ENCODE data around the gene VASN.

The VASN gene

DNA sequence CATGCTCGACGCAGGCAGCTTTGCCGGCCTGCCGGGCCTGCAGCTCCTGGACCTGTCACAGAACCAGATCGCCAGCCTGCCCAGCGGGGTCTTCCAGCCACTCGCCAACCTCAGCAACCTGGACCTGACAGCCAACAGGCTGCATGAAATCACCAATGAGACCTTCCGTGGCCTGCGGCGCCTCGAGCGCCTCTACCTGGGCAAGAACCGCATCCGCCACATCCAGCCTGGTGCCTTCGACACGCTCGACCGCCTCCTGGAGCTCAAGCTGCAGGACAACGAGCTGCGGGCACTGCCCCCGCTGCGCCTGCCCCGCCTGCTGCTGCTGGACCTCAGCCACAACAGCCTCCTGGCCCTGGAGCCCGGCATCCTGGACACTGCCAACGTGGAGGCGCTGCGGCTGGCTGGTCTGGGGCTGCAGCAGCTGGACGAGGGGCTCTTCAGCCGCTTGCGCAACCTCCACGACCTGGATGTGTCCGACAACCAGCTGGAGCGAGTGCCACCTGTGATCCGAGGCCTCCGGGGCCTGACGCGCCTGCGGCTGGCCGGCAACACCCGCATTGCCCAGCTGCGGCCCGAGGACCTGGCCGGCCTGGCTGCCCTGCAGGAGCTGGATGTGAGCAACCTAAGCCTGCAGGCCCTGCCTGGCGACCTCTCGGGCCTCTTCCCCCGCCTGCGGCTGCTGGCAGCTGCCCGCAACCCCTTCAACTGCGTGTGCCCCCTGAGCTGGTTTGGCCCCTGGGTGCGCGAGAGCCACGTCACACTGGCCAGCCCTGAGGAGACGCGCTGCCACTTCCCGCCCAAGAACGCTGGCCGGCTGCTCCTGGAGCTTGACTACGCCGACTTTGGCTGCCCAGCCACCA is 9.7 kb downstream of the VASN start:
- in situ Hi-C loops (cut with HindIII; ENCODE audit: low pct_unique_long_range_greater_than_20kb, low sequenced_read_pairs) = no loop called here
- TF ChIP-seq JUND (IDR thresholded peaks at IDR 0.05; ENCODE audit: low read depth) = no peak
- DNase-seq (ENCODE audit: low read depth in 1 of 2, low spot score in 1 of 2) = no peak

DNA sequence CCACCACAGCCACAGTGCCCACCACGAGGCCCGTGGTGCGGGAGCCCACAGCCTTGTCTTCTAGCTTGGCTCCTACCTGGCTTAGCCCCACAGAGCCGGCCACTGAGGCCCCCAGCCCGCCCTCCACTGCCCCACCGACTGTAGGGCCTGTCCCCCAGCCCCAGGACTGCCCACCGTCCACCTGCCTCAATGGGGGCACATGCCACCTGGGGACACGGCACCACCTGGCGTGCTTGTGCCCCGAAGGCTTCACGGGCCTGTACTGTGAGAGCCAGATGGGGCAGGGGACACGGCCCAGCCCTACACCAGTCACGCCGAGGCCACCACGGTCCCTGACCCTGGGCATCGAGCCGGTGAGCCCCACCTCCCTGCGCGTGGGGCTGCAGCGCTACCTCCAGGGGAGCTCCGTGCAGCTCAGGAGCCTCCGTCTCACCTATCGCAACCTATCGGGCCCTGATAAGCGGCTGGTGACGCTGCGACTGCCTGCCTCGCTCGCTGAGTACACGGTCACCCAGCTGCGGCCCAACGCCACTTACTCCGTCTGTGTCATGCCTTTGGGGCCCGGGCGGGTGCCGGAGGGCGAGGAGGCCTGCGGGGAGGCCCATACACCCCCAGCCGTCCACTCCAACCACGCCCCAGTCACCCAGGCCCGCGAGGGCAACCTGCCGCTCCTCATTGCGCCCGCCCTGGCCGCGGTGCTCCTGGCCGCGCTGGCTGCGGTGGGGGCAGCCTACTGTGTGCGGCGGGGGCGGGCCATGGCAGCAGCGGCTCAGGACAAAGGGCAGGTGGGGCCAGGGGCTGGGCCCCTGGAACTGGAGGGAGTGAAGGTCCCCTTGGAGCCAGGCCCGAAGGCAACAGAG is 10.5 kb downstream of the VASN start:
- DNase-seq (ENCODE audit: low read depth in 1 of 2, low spot score in 1 of 2) = no peak
- in situ Hi-C loops (cut with HindIII; ENCODE audit: low pct_unique_long_range_greater_than_20kb, low sequenced_read_pairs) = no loop called here
- TF ChIP-seq JUND (IDR thresholded peaks at IDR 0.05; ENCODE audit: low read depth) = no peak

DNA sequence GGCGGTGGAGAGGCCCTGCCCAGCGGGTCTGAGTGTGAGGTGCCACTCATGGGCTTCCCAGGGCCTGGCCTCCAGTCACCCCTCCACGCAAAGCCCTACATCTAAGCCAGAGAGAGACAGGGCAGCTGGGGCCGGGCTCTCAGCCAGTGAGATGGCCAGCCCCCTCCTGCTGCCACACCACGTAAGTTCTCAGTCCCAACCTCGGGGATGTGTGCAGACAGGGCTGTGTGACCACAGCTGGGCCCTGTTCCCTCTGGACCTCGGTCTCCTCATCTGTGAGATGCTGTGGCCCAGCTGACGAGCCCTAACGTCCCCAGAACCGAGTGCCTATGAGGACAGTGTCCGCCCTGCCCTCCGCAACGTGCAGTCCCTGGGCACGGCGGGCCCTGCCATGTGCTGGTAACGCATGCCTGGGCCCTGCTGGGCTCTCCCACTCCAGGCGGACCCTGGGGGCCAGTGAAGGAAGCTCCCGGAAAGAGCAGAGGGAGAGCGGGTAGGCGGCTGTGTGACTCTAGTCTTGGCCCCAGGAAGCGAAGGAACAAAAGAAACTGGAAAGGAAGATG is 11.2 kb downstream of the VASN start:
- no peak for DNase-seq (ENCODE audit: low read depth in 1 of 2, low spot score in 1 of 2)
- in situ Hi-C loops (cut with HindIII; ENCODE audit: low pct_unique_long_range_greater_than_20kb, low sequenced_read_pairs) = no loop called here
- TF ChIP-seq JUND (IDR thresholded peaks at IDR 0.05; ENCODE audit: low read depth) = no peak

DNA sequence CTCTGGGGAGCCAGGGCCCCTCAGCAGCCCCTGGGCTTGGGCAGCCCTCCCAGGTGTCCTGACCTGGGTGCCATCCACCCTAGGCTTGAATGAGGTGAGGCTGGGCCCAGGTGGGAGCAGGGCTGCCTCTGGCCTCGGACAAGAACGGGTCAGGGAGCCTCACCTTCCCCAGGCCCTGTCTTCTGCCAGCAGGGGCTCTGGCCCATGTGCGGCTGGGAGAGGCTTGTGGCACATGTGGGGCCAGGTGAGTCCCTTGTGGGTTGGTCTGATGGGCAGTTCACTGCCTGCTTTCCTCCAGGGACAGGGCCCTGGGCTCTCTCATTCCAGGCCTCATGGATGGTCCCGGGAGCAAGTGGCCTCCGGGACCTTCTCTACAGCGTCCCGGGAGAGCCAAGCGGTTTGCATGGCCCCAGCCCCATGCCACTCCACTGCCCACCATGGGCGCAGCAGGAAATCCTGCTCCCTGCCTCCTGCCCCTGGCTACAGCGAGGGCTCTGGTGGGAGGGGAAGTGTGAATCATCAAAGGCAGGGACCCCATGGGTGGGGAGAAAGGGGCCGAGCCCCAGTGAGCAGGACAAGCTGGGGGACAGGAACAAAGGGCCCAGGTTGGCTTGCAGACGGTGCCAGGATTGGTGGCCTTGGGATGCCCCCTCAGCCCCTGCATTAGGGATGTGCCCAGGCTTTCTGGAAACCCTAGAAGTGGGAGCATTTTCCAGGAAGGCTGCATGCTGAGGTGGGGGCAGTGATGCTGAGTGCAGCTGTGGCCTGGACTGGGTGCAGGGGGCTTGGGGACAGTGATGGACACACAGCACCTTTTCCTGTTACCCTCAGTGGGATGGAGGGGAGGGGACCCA is 12.2 kb downstream of the VASN start:
- in situ Hi-C loops (cut with HindIII; ENCODE audit: low pct_unique_long_range_greater_than_20kb, low sequenced_read_pairs) = no loop called here
- DNase-seq (ENCODE audit: low read depth in 1 of 2, low spot score in 1 of 2) = no peak
- no peak for TF ChIP-seq JUND (IDR thresholded peaks at IDR 0.05; ENCODE audit: low read depth)

DNA sequence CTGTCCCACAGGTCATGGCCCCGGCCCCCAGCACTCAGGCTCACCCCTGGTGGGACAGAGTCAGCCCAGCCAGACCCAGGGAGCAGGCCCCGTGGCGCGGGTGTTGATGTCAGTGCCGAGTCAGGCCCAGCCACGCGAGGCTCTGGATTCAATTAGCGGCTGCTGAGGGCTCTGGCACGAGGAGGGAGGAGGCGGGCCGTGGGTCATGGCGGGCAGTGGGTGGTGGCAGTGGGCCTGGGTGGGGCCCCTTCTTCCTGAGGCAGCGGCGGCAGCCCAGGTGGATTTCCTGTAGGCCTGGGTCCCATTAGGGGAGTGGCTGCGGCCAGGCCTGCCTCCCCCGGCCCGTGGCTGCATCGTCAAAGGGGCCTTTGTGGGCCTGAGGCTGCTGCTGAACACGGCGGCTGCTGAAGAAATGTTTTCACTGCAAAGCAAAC is 12.9 kb downstream of the VASN start:
- in situ Hi-C loops (cut with HindIII; ENCODE audit: low pct_unique_long_range_greater_than_20kb, low sequenced_read_pairs) = no loop called here
- no peak for TF ChIP-seq JUND (IDR thresholded peaks at IDR 0.05; ENCODE audit: low read depth)
- no peak for DNase-seq (ENCODE audit: low read depth in 1 of 2, low spot score in 1 of 2)

DNA sequence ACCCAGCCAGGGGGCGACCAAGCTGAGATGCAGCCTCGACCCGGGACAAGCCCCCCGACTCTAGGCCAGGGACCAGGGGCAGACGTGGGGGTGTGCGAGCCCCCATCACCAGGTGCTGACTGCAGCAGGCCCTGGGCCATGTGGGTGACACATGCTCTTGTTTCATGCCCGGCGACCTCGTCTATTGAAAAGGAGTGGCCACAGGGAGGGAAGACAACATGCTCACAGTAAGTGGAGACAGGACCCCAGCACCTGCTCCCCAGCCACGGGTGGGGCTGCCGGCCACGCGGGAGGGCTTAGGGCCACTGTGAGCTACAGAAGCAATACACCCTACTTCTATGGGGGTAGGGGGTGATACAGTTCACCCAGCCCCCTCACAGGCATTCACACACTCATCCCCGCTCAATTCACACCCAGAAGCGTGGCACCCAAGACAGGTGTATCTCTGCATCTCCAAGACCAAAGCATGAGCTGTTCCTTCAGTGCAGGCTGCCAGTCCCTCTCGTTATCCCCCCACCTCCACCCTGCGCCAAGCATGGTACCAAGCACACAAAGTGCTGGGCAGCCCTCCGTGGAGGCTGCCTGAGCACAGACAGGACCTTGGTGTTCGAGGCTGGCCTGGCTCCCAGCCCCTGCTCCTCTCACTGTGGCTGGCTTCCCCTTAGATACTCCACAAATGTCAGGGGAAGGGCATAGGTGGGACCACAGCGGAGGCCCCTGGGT is 13.6 kb downstream of the VASN start:
- in situ Hi-C loops (cut with HindIII; ENCODE audit: low pct_unique_long_range_greater_than_20kb, low sequenced_read_pairs) = no loop called here
- DNase-seq (ENCODE audit: low read depth in 1 of 2, low spot score in 1 of 2) = no peak
- TF ChIP-seq JUND (IDR thresholded peaks at IDR 0.05; ENCODE audit: low read depth) = no peak

DNA sequence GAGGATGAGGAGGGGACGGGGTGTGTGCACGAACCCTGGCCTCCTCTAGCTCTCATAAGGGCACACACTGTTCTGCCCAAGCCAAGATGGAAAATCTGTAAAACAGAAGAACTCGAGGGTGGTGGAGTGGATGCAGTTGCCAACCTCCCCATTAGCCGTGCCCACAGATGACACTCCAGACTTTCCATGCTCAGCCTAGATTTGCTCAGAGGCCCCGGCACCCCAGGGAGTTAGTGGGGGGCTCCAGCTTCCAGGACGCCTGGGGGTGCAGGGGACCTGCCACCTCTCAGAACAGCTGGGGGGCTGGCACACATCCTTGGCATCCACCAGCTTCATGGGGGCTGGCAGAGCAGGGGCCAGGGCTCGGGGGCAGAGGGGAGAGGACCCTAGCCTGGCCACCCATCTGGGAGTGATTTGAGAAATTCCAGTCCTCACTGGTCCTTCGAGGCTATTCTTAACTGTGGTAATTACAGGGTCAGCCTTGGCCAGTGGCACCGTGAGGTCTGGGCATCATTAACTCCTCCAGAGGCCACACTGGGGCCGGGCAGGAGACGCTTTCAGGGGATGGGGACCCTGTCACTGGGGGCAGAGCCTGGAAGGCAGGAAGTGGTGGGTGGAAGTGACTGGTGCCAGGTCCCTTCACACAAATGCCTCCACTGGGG is 14.3 kb downstream of the VASN start:
- in situ Hi-C loops (cut with HindIII; ENCODE audit: low pct_unique_long_range_greater_than_20kb, low sequenced_read_pairs) = no loop called here
- DNase-seq (ENCODE audit: low read depth in 1 of 2, low spot score in 1 of 2) = no peak
- no peak for TF ChIP-seq JUND (IDR thresholded peaks at IDR 0.05; ENCODE audit: low read depth)

DNA sequence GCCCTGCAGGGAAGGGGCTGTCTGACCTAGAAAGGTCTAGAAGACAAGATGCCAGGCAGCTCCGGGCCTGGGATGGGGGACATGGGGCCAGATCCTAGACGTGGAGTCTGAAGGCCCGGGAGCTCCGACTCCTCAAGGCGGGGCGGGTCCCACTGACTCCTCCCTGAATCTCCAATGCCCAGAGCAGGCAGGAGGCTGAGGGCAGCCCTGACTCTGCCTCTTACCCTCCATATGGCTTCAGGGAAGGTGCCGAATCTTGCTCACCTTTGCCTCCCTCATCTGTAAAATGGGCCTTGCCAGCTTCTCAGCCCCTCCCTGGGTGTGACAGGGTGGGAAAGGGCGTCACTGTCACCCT is 14.8 kb downstream of the VASN start:
- in situ Hi-C loops (cut with HindIII; ENCODE audit: low pct_unique_long_range_greater_than_20kb, low sequenced_read_pairs) = no loop called here
- no peak for TF ChIP-seq JUND (IDR thresholded peaks at IDR 0.05; ENCODE audit: low read depth)

DNA sequence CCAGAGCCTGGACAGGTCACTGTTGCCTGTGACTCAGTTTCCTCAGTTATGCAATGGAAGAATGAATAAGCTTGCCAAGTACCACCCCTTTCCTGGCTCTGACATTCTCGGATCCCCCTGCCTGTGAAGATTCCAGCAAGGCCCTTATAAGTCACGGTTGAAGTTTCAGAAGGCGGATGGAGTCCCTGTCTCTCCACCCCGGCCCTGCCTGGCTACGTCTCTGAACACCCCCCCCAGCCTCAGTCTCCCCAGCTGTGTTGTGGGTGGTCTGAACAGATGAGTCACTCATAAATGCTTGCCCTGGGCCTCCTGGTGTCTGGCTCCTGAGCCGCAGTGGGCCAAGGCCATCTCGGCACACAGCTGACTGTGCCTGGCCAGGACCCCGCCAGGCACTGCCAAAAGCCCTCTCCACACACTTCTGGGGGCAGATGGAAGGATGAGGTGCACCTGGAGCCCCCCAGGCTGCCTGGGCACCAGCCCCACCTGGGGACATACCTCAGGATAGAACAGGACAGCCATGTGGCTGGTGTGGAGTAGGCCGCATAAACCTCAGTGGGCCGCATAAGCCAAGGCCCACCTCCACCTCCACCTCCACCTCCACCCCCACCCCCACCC is 15.4 kb downstream of the VASN start:
- no peak for TF ChIP-seq JUND (IDR thresholded peaks at IDR 0.05; ENCODE audit: low read depth)
- DNase-seq (ENCODE audit: low read depth in 1 of 2, low spot score in 1 of 2) = no peak
- in situ Hi-C loops (cut with HindIII; ENCODE audit: low pct_unique_long_range_greater_than_20kb, low sequenced_read_pairs) = no loop called here

More for the DNA sequence above, 14.8 kb downstream of the VASN start:
- DNase-seq (ENCODE audit: low read depth in 1 of 2, low spot score in 1 of 2) = no peak

DNA sequence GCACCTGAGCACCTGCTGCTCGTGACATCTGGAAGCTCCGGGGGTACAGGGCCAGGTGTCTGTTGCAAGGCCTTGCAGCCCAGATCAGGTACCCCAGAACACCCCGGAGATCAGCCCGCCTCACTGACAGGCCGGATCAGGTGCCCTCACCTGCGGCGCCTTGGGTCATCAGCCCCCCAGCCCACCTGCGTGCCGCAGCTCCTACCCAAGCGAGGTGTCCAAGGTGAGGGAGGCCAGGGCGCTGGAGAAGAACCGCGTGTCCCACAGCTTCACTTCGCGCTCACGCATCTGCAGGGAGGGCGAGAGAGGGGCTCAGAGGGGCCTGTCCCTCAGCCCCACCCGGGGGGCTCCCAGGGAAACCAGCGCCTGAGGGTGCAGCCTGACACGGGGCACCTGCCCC is 16.1 kb downstream of the VASN start:
- in situ Hi-C loops (cut with HindIII; ENCODE audit: low pct_unique_long_range_greater_than_20kb, low sequenced_read_pairs) = no loop called here
- TF ChIP-seq JUND (IDR thresholded peaks at IDR 0.05; ENCODE audit: low read depth) = no peak
- DNase-seq (ENCODE audit: low read depth in 1 of 2, low spot score in 1 of 2) = no peak
